ENCODE data around the gene ADGRL3. TPM values are rescaled to one million over a fixed set of nuclear protein-coding genes. Genes with fewer than 3 reads are reported as not detected.

Gene ADGRL3
- polyA plus RNA-seq, 1 experiment: 0.01 TPM

DNA sequence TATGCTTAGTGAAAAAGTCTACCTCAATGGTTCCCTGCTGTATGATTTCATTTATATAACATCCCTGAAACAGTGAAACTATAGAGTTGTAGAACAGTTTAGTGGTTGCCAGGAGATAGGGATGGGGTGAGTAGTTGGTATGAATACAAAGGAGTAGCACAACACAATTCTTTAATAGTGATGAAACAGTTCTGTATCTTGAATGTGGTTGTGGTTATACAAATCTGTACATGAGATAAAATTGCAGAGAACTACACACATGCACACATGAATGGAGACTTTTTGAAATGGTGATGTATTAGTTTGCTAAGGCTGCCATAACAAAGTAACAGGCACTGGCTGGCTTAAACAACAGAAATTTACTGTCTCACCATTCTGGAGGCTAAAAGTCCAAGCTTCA, 677.1 kb downstream of the ADGRL3 start:
- POLR2A ChIA-PET: no interaction called here
- DNase-seq (ENCODE audit: low read depth): no peak
- Histone ChIP-seq H3K4me3 (ENCODE audit: low read depth, low read length) (no peak overlapping the region), H3K27me3 (ENCODE audit: control insufficient read depth, insufficient read depth, low read length) (no peaks in the 10 kb centered on the region), H3K36me3 (ENCODE audit: control insufficient read depth, insufficient read depth, low read length) (no peaks in the 10 kb centered on the region)
- TF ChIP-seq CTCF (IDR thresholded peaks at IDR 0.05; ENCODE audit: insufficient read depth, low read depth, low read length): no peak
- CTCF ChIA-PET: no interaction called here

DNA sequence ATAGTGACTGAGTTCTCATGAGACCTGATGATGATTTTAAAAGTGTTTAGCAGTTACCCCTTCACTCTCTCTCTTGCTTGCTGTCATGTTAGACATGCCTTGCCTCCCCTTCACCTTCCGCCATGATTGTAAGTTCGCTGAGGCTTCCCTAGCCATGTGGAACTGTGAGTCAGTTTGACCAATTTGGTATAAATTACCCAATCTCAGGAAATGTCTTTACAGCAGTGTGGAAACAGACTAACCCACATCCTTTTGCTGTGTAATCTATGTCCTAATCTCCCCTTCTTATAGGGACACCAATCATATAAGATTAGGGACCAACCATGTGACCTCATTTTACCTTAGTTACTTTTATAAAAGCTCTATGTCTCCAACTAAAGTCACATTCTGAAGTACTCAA, 677.8 kb downstream of the ADGRL3 start:
- no peak for DNase-seq (ENCODE audit: low read depth)
- TF ChIP-seq CTCF (IDR thresholded peaks at IDR 0.05; ENCODE audit: insufficient read depth, low read depth, low read length): no peak
- H3K4me3 ChIP-seq (ENCODE audit: low read depth, low read length): no peak overlapping the region
- H3K36me3 ChIP-seq (ENCODE audit: control insufficient read depth, insufficient read depth, low read length): no peaks in the 10 kb centered on the region
- ChIA-PET CTCF (no interaction called here), POLR2A (no interaction called here)
- H3K27me3 ChIP-seq (ENCODE audit: control insufficient read depth, insufficient read depth, low read length): no peaks in the 10 kb centered on the region

DNA sequence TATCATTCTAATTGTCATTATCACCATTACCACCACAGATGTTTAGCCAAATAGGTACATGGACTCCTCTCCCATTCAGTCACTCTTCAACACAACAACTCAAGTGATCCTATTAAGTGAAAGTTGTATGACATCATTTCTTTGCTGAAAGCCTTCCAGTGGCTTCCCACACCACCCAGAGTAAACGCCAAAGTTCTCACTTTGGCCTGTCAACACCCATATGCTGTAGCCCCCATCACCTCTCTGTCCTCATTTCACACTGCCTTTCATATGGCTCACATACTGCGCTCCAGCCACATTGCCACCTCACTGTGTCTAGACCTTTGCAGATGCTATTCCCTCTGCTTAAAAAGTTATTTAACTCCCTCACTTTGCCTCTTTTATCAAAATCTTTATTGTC, 682.3 kb downstream of the ADGRL3 start:
- no peak for DNase-seq (ENCODE audit: low read depth)
- CTCF ChIA-PET: no interaction called here
- POLR2A ChIA-PET: no interaction called here
- Histone ChIP-seq H3K4me3 (ENCODE audit: low read depth, low read length) (no peak overlapping the region), H3K36me3 (ENCODE audit: control insufficient read depth, insufficient read depth, low read length) (no peaks in the 10 kb centered on the region), H3K27me3 (ENCODE audit: control insufficient read depth, insufficient read depth, low read length) (no peaks in the 10 kb centered on the region)
- TF ChIP-seq CTCF (IDR thresholded peaks at IDR 0.05; ENCODE audit: insufficient read depth, low read depth, low read length): no peak

GRCh38 chr4:61886131-61886530, 686.0 kb downstream of the ADGRL3 start:
- Histone ChIP-seq H3K36me3 (ENCODE audit: control insufficient read depth, insufficient read depth, low read length) (no peaks in the 10 kb centered on the region), H3K27me3 (ENCODE audit: control insufficient read depth, insufficient read depth, low read length) (no peaks in the 10 kb centered on the region), H3K4me3 (ENCODE audit: low read depth, low read length) (no peak overlapping the region)
- DNase-seq (ENCODE audit: low read depth): no peak
- no peak for TF ChIP-seq CTCF (IDR thresholded peaks at IDR 0.05; ENCODE audit: insufficient read depth, low read depth, low read length)
- CTCF ChIA-PET: no interaction called here
- POLR2A ChIA-PET: no interaction called here

DNA sequence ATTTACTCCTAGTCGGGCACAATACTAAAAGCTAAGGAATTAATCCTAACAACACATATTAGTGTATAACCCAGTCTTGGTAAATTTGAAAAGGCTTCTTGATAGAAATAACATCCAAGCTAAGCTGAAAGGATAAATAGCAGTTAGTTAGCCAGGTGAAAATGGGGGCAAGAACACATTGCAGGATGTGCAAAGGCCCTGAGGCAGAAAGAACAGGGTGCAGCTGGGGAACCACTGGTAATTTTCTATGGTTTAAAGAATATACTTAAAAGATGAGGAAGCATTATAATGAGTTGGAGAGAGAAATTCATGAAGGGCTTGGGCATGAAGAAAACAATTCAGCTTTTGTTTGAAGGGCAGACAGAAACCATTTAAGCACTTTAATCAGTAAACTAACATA, 689.0 kb downstream of the ADGRL3 start:
- ChIA-PET POLR2A (no interaction called here), CTCF (interaction anchor here (0.6 kb wide), 1 partner anchor 894 kb away, joined by 4 read pairs; no protein-coding TSS in a partner anchor)
- TF ChIP-seq CTCF (IDR thresholded peaks at IDR 0.05; ENCODE audit: insufficient read depth, low read depth, low read length): no peak
- no peaks in the 10 kb centered on the region for H3K36me3 ChIP-seq (ENCODE audit: control insufficient read depth, insufficient read depth, low read length)
- H3K27me3 ChIP-seq (ENCODE audit: control insufficient read depth, insufficient read depth, low read length): no peaks in the 10 kb centered on the region
- no peak for DNase-seq (ENCODE audit: low read depth)
- no peak overlapping the region for H3K4me3 ChIP-seq (ENCODE audit: low read depth, low read length)
